Osteoblast (primary cell): ENCODE data around the gene ANKS1B. TPM values are rescaled to one million over a fixed set of nuclear protein-coding genes. Genes with fewer than 3 reads are reported as not detected.

ENCODE experiments used
- DNase-seq: peaks from one replicate; pipeline ENCODE4 v3.0.0; 2011; ENCODE audit warnings: low spot score, mixed read lengths; ENCODE audit not compliant: insufficient read length; ENCODE audit errors: missing footprints
- H2AFZ ChIP-seq: 2 replicates; pipeline ENCODE4 v1.6.0; 2011; ENCODE audit warnings: mild to moderate bottlenecking, low read length
- H3K27ac ChIP-seq: 2 replicates; pipeline ENCODE4 v1.5.1; 2011; ENCODE audit warnings: mild to moderate bottlenecking, low read depth, low read length, moderate library complexity
- H3K27me3 ChIP-seq: 2 replicates; pipeline ENCODE4 v1.6.0; 2012; ENCODE audit warnings: mild to moderate bottlenecking, control low read depth, inconsistent platforms, low read length, moderate library complexity; ENCODE audit not compliant: insufficient read depth
- H3K36me3 ChIP-seq: 2 replicates; pipeline ENCODE4 v1.5.1; 2011; ENCODE audit warnings: mild to moderate bottlenecking, low read length, control low read depth, moderate library complexity; ENCODE audit not compliant: insufficient read depth
- H3K4me1 ChIP-seq: 2 replicates; pipeline ENCODE4 v1.5.1; 2011; ENCODE audit warnings: mild to moderate bottlenecking, low read length, control low read depth, moderate library complexity; ENCODE audit not compliant: insufficient read depth
- H3K4me2 ChIP-seq: 2 replicates; pipeline ENCODE4 v1.6.0; 2011; ENCODE audit warnings: mild to moderate bottlenecking, low read length; ENCODE audit not compliant: insufficient read depth
- H3K4me3 ChIP-seq: fragments of 200-600 bp; sonication (generic); 3 replicates; pipeline ENCODE4 v1.5.1; 2012; ENCODE audit warnings: mild to moderate bottlenecking, low read length, inconsistent platforms; ENCODE audit not compliant: insufficient read depth
- H3K79me2 ChIP-seq: 2 replicates; pipeline ENCODE4 v1.6.0; 2012; ENCODE audit warnings: mild to moderate bottlenecking, low read length, control low read depth, inconsistent platforms; ENCODE audit not compliant: insufficient read depth
- H3K9me3 ChIP-seq: 2 replicates; pipeline ENCODE4 v1.5.1; 2011; ENCODE audit warnings: low read depth, low read length, control low read depth
- H4K20me1 ChIP-seq: 2 replicates; pipeline ENCODE4 v1.6.0; 2012; ENCODE audit warnings: mild to moderate bottlenecking, low read length, control low read depth; ENCODE audit not compliant: insufficient read depth
- CTCF ChIP-seq: IDR thresholded peaks from 2 replicates; pipeline ENCODE4 v1.5.1; 2011; ENCODE audit warnings: mild to moderate bottlenecking, low read depth, low read length, moderate library complexity; ENCODE audit errors: extremely low read depth
- total RNA-seq: library from RNA; depleted of rRNA; stranded (reverse); fragments of >200 nt; gene quantifications from 2 replicates; pipeline ENCODE4 v1.2.3, GENCODE V29; 2012

The ANKS1B gene
- total RNA-seq, 1 donor: 2.2 TPM

- no peaks in the 10 kb centered on the region for H3K27me3 ChIP-seq
- no peak overlapping the region for H3K4me2 ChIP-seq
Observed at GRCh38 chr12:98830657-98831056, 1154.1 kb downstream of the ANKS1B start.

GRCh38 chr12:98828802-98829600 is 1155.7 kb downstream of the ANKS1B start:
- Histone ChIP-seq H3K27me3 (no peaks in the 10 kb centered on the region), H3K4me3 (no peak overlapping the region), H3K79me2 (no peaks in the 10 kb centered on the region), H4K20me1 (no peaks in the 10 kb centered on the region), H3K36me3 (no peaks in the 10 kb centered on the region), H3K4me1 (no peaks in the 10 kb centered on the region), H3K4me2 (no peak overlapping the region), H3K27ac (no peak overlapping the region), H2AFZ (no peak overlapping the region), H3K9me3 (no peaks in the 10 kb centered on the region)
- no peak for DNase-seq
- TF ChIP-seq CTCF: no peak

More at GRCh38 chr12:98830657-98831056, 1154.1 kb downstream of the ANKS1B start:
- no peaks in the 10 kb centered on the region for H3K36me3 ChIP-seq
- H3K27ac ChIP-seq: no peak overlapping the region
- no peaks in the 10 kb centered on the region for H4K20me1 ChIP-seq
- no peaks in the 10 kb centered on the region for H3K4me1 ChIP-seq
- H3K9me3 ChIP-seq: no peaks in the 10 kb centered on the region
- TF ChIP-seq CTCF: no peak
- no peak for DNase-seq
- H3K4me3 ChIP-seq: no peak overlapping the region
- H2AFZ ChIP-seq: no peak overlapping the region
- H3K79me2 ChIP-seq: no peaks in the 10 kb centered on the region

- Histone ChIP-seq H3K9me3 (no peaks in the 10 kb centered on the region), H3K36me3 (no peaks in the 10 kb centered on the region), H3K4me1 (no peaks in the 10 kb centered on the region), H3K27me3 (no peaks in the 10 kb centered on the region), H4K20me1 (no peaks in the 10 kb centered on the region), H3K4me2 (no peak overlapping the region), H2AFZ (no peak overlapping the region), H3K79me2 (no peaks in the 10 kb centered on the region), H3K4me3 (no peak overlapping the region), H3K27ac (no peak overlapping the region)
- TF ChIP-seq CTCF: no peak
- peak; percentile 9 for DNase-seq
Observed at GRCh38 chr12:98823012-98823411, 1161.7 kb downstream of the ANKS1B start.

- no peak overlapping the region for H3K27ac ChIP-seq
- DNase-seq: no peak
- H2AFZ ChIP-seq: no peak overlapping the region
Observed at GRCh38 chr12:98821866-98822265, 1162.9 kb downstream of the ANKS1B start.

More at GRCh38 chr12:98821866-98822265, 1162.9 kb downstream of the ANKS1B start:
- H3K4me2 ChIP-seq: no peak overlapping the region
- no peaks in the 10 kb centered on the region for H3K9me3 ChIP-seq
- H3K4me1 ChIP-seq: no peaks in the 10 kb centered on the region
- H4K20me1 ChIP-seq: no peaks in the 10 kb centered on the region
- no peak for TF ChIP-seq CTCF
- H3K27me3 ChIP-seq: no peaks in the 10 kb centered on the region
- H3K4me3 ChIP-seq: no peak overlapping the region
- H3K79me2 ChIP-seq: no peaks in the 10 kb centered on the region
- no peaks in the 10 kb centered on the region for H3K36me3 ChIP-seq
